ENCODE data around the gene TRPM2.

DNA sequence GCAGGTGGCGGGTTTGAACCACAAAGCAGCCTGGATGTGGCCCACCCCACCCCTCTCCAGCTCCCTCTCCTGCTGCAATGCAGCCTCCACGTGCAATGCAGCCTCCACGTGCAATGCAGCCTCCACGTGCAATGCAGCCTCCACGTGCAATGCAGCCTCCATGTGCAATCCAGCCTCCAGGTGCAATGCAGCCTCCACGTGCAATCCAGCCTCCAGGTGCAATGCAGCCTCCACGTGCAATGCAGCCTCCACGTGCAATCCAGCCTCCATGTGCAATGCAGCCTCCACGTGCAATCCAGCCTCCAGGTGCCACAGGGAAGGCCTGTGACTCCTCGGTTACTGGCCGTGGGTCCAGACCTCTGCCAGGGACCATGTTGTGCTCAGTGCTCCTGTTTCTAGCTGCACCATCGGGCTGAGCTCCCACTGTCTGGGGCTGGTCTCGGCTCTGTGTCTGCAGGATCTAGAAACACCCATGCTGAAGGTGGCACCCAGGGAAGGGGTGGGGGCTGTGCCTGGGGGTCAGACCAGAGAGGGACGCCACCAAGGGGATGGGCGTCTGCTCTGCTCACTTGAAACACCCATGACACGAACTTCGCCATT lies 90.0 kb downstream of the TRPM2 start:
- TF ChIP-seq, protein P1, sequence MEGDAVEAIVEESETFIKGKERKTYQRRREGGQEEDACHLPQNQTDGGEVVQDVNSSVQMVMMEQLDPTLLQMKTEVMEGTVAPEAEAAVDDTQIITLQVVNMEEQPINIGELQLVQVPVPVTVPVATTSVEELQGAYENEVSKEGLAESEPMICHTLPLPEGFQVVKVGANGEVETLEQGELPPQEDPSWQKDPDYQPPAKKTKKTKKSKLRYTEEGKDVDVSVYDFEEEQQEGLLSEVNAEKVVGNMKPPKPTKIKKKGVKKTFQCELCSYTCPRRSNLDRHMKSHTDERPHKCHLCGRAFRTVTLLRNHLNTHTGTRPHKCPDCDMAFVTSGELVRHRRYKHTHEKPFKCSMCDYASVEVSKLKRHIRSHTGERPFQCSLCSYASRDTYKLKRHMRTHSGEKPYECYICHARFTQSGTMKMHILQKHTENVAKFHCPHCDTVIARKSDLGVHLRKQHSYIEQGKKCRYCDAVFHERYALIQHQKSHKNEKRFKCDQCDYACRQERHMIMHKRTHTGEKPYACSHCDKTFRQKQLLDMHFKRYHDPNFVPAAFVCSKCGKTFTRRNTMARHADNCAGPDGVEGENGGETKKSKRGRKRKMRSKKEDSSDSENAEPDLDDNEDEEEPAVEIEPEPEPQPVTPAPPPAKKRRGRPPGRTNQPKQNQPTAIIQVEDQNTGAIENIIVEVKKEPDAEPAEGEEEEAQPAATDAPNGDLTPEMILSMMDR (IDR thresholded peaks at IDR 0.05), result no peak
- TF ChIP-seq POLR2A (IDR thresholded peaks at IDR 0.05), result no peak
- no peak for TF ChIP-seq POLR2AphosphoS5 (IDR thresholded peaks at IDR 0.05)

All from stomach (tissue), 4 donors.